Peyer's patch (tissue), 4 donors: Measurements from ENCODE around the gene CYLC2. TPM values are rescaled to one million over a fixed set of nuclear protein-coding genes. Genes with fewer than 3 reads are reported as not detected.

ENCODE experiments used
- DNase-seq, 3 donors: peaks; one replicate each; pipeline ENCODE4 v3.0.0-alpha.2; 2017 to 2019
- H3K27ac ChIP-seq, 4 donors: fragments of 200-600 bp; sonication (generic); one replicate each; pipeline ENCODE4 v1.5.1; 2016 to 2019
- H3K27me3 ChIP-seq, 2 donors: fragments of 200-600 bp; sonication (generic); one replicate each; pipeline ENCODE4 v1.5.1; 2019
- H3K36me3 ChIP-seq, 3 donors: fragments of 200-600 bp; sonication (generic); one replicate each; pipeline ENCODE4 v1.5.1; 2016 to 2019
- H3K4me1 ChIP-seq, 4 donors: fragments of 200-600 bp; sonication (generic); one replicate each; pipeline ENCODE4 v1.5.1; 2016 to 2019
- H3K4me3 ChIP-seq, 4 donors: fragments of 200-600 bp; sonication (generic); 1 replicate in 3 of 4; 2 replicates in 1 of 4; pipeline ENCODE4 v1.5.1; 2016 to 2019; ENCODE audit warnings: mild to moderate bottlenecking in 1 of 4
- H3K9me3 ChIP-seq, 4 donors: fragments of 200-600 bp; sonication (generic); one replicate each; pipeline ENCODE4 v1.5.1; 2016 to 2019; ENCODE audit warnings: mild to moderate bottlenecking in 1 of 4
- CTCF ChIP-seq, 6 experiments: fragments of 450-650 bp in 4 of 6; fragments of 200-600 bp in 2 of 6; sonication (generic) in 1 of 6; IDR thresholded peaks; one replicate each; pipeline ENCODE4 v1.5.1; 2017 to 2019; ENCODE audit warnings: antibody characterized with exemption in 6 of 6, mild to moderate bottlenecking in 3 of 6, moderate library complexity in 1 of 6
- POLR2A ChIP-seq, 2 donors: fragments of 450-650 bp; IDR thresholded peaks; one replicate each; pipeline ENCODE4 v1.5.1; 2017; ENCODE audit warnings: antibody characterized with exemption in 2 of 2, mild to moderate bottlenecking in 2 of 2, moderate library complexity in 2 of 2
- total RNA-seq, 4 donors: library from RNA; depleted of rRNA; stranded (reverse); fragments of >200 nt; gene quantifications; one replicate each; pipeline ENCODE4 v1.1.0, GENCODE V29; 2016

The CYLC2 gene
- total RNA-seq, 4 donors from 2014 or later: not detected

- Histone ChIP-seq H3K9me3 (peaks cover 0 to 3% (median 0%) of the 10 kb centered on the region in 4 donors), H3K27me3 (no peaks in the 10 kb centered on the region), H3K4me1 (no peaks in the 10 kb centered on the region), H3K4me3 (no peak overlapping the region), H3K36me3 (no peaks in the 10 kb centered on the region), H3K27ac (no peak overlapping the region)
- no peak for TF ChIP-seq POLR2A (IDR thresholded peaks at IDR 0.05)
- no peak for TF ChIP-seq CTCF (IDR thresholded peaks at IDR 0.05)
- DNase-seq: no peak
These were observed 19.9 kb upstream of the CYLC2 start for GRCh38 chr9:102975251-102975650.

- DNase-seq: no peak
- H3K4me3 ChIP-seq: no peak overlapping the region
- TF ChIP-seq POLR2A (IDR thresholded peaks at IDR 0.05): no peak
- no peak for TF ChIP-seq CTCF (IDR thresholded peaks at IDR 0.05)
- no peaks in the 10 kb centered on the region for H3K36me3 ChIP-seq
- no peaks in the 10 kb centered on the region for H3K9me3 ChIP-seq
- H3K4me1 ChIP-seq: no peaks in the 10 kb centered on the region
- no peaks in the 10 kb centered on the region for H3K27me3 ChIP-seq
- no peak overlapping the region for H3K27ac ChIP-seq
These were observed 9.8 kb upstream of the CYLC2 start for GRCh38 chr9:102985162-102985895.

- DNase-seq: no peak
- Histone ChIP-seq H3K4me1 (no peaks in the 10 kb centered on the region), H3K36me3 (no peaks in the 10 kb centered on the region), H3K27me3 (no peaks in the 10 kb centered on the region), H3K27ac (no peak overlapping the region), H3K9me3 (no peaks in the 10 kb centered on the region), H3K4me3 (no peak overlapping the region)
- TF ChIP-seq POLR2A (IDR thresholded peaks at IDR 0.05): no peak
- no peak for TF ChIP-seq CTCF (IDR thresholded peaks at IDR 0.05)
These were observed 8.7 kb upstream of the CYLC2 start for GRCh38 chr9:102986425-102986824.

- no peak for DNase-seq
- no peak for TF ChIP-seq CTCF (IDR thresholded peaks at IDR 0.05)
- TF ChIP-seq POLR2A (IDR thresholded peaks at IDR 0.05): no peak
- H3K27ac ChIP-seq: no peak overlapping the region
- no peak overlapping the region for H3K4me3 ChIP-seq
- H3K36me3 ChIP-seq: no peaks in the 10 kb centered on the region
- H3K9me3 ChIP-seq: no peaks in the 10 kb centered on the region
- no peaks in the 10 kb centered on the region for H3K27me3 ChIP-seq
- no peaks in the 10 kb centered on the region for H3K4me1 ChIP-seq
These were observed 8.6 kb downstream of the CYLC2 start for GRCh38 chr9:103003689-103004088.

- Histone ChIP-seq H3K27me3 (no peaks in the 10 kb centered on the region), H3K36me3 (no peaks in the 10 kb centered on the region), H3K27ac (no peak overlapping the region), H3K9me3 (no peaks in the 10 kb centered on the region), H3K4me3 (no peak overlapping the region), H3K4me1 (no peaks in the 10 kb centered on the region)
- TF ChIP-seq CTCF (IDR thresholded peaks at IDR 0.05): no peak
- no peak for TF ChIP-seq POLR2A (IDR thresholded peaks at IDR 0.05)
- no peak for DNase-seq
These were observed 19.1 kb downstream of the CYLC2 start for GRCh38 chr9:103014242-103014641.
